ENCODE measurements around the gene SUB1.

Gene SUB1

DNA sequence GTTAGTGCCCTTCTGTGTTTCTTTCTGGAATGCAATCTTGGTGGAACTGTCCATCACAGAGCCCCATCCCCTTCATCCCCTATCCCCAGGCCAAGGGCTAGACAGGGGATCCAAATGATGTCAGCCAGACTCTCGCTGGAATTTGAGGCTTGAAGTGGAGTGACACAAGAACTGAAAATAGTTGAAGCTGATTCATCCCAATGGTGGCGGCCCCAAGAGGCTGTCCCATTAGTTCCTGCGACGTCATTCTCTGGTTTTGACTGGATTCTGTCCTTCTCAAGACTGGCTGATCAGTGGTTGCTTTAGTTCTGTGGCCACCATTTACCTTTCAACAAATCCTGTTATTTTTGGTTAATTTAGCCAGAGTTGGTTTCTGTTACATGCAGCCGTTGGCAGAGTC is 59.9 kb downstream of the SUB1 start:
- TF ChIP-seq, protein P1, sequence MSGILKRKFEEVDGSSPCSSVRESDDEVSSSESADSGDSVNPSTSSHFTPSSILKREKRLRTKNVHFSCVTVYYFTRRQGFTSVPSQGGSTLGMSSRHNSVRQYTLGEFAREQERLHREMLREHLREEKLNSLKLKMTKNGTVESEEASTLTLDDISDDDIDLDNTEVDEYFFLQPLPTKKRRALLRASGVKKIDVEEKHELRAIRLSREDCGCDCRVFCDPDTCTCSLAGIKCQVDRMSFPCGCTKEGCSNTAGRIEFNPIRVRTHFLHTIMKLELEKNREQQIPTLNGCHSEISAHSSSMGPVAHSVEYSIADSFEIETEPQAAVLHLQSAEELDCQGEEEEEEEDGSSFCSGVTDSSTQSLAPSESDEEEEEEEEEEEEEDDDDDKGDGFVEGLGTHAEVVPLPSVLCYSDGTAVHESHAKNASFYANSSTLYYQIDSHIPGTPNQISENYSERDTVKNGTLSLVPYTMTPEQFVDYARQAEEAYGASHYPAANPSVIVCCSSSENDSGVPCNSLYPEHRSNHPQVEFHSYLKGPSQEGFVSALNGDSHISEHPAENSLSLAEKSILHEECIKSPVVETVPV (CRISPR knock-in tag; IDR thresholded peaks at IDR 0.05), result no peak
- ATAC-seq, result no peak

DNA sequence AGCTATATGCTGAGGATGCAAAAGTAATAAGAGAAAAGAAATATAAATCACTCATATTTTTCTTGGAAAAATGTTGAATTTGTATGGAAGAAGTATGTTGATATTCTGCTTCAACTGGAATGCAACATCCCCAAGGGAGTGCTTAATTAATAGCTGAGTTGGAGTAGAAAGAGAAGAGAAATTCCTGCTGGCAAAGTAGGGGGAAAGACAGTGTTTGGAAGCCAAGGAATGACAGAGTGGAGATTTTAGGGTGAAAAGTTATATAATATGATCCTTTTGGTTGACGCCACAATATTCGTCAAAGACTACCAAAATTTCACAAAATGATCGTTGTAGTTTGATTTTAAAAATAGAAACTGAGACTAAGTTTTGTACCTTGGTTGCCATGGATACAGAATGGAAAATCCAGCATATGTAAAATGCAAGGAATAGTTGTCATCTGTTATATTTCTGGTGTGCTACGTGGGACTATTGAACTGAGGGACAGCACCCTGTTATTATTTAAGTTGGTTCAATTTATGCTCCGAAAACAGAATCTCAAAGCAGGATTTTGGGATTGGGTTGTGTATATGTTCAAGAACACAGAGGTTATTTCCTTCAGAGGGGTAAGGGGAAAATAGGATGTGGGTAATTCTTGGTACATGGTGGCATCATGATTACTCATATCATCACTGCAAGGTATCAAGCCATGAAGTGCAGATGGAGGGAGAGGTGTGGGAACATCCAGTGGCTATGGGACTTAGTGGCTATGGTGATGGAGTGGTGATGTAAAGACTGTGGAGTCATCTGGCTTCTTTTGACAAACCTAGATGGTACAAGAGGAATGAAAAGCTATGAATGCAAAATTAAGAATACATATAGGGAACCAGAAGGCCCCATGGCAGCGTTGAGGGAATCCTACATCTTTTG is 61.0 kb downstream of the SUB1 start:
- no peak for ATAC-seq

GRCh38 chr5:32651088-32651487 is 65.7 kb downstream of the SUB1 start:
- TF ChIP-seq RARB (CRISPR knock-in tag; IDR thresholded peaks at IDR 0.05) (no peak), TOX (CRISPR knock-in tag; IDR thresholded peaks at IDR 0.05; ENCODE audit: borderline replicate concordance) (no peak), BACH2 (CRISPR knock-in tag; IDR thresholded peaks at IDR 0.05; ENCODE audit: borderline replicate concordance) (no peak), ZNF8 (CRISPR knock-in tag; IDR thresholded peaks at IDR 0.05) (no peak), ESRRG (CRISPR knock-in tag; IDR thresholded peaks at IDR 0.05) (no peak), OSR1 (CRISPR knock-in tag; IDR thresholded peaks at IDR 0.05) (no peak), ZNF70 (CRISPR knock-in tag; IDR thresholded peaks at IDR 0.05) (no peak), ZFP3 (CRISPR knock-in tag; IDR thresholded peaks at IDR 0.05) (no peak), PATZ1 (CRISPR knock-in tag; IDR thresholded peaks at IDR 0.05; ENCODE audit: borderline replicate concordance) (no peak), ISL1 (CRISPR knock-in tag; IDR thresholded peaks at IDR 0.05) (no peak), PPARA (CRISPR knock-in tag; IDR thresholded peaks at IDR 0.05; ENCODE audit: borderline replicate concordance) (no peak), CSDC2 (CRISPR knock-in tag; IDR thresholded peaks at IDR 0.05) (no peak), ZFP30 (CRISPR knock-in tag; IDR thresholded peaks at IDR 0.05) (no peak)
- TF ChIP-seq, protein P2, sequence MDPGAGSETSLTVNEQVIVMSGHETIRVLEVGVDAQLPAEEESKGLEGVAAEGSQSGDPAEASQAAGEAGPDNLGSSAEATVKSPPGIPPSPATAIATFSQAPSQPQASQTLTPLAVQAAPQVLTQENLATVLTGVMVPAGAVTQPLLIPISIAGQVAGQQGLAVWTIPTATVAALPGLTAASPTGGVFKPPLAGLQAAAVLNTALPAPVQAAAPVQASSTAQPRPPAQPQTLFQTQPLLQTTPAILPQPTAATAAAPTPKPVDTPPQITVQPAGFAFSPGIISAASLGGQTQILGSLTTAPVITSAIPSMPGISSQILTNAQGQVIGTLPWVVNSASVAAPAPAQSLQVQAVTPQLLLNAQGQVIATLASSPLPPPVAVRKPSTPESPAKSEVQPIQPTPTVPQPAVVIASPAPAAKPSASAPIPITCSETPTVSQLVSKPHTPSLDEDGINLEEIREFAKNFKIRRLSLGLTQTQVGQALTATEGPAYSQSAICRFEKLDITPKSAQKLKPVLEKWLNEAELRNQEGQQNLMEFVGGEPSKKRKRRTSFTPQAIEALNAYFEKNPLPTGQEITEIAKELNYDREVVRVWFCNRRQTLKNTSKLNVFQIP (CRISPR knock-in tag; IDR thresholded peaks at IDR 0.05; ENCODE audit: borderline replicate concordance, low read depth), result no peak
- TF ChIP-seq, protein P1 (CRISPR knock-in tag; IDR thresholded peaks at IDR 0.05), result no peak
- no peak for ATAC-seq

More for the DNA sequence above, 61.0 kb downstream of the SUB1 start:
- TF ChIP-seq ESRRG (CRISPR knock-in tag; IDR thresholded peaks at IDR 0.05) (no peak), PATZ1 (CRISPR knock-in tag; IDR thresholded peaks at IDR 0.05; ENCODE audit: borderline replicate concordance) (no peak), ZNF8 (CRISPR knock-in tag; IDR thresholded peaks at IDR 0.05) (no peak), TCF4 (CRISPR knock-in tag; IDR thresholded peaks at IDR 0.05; ENCODE audit: borderline replicate concordance) (no peak)
- TF ChIP-seq, protein P3, sequence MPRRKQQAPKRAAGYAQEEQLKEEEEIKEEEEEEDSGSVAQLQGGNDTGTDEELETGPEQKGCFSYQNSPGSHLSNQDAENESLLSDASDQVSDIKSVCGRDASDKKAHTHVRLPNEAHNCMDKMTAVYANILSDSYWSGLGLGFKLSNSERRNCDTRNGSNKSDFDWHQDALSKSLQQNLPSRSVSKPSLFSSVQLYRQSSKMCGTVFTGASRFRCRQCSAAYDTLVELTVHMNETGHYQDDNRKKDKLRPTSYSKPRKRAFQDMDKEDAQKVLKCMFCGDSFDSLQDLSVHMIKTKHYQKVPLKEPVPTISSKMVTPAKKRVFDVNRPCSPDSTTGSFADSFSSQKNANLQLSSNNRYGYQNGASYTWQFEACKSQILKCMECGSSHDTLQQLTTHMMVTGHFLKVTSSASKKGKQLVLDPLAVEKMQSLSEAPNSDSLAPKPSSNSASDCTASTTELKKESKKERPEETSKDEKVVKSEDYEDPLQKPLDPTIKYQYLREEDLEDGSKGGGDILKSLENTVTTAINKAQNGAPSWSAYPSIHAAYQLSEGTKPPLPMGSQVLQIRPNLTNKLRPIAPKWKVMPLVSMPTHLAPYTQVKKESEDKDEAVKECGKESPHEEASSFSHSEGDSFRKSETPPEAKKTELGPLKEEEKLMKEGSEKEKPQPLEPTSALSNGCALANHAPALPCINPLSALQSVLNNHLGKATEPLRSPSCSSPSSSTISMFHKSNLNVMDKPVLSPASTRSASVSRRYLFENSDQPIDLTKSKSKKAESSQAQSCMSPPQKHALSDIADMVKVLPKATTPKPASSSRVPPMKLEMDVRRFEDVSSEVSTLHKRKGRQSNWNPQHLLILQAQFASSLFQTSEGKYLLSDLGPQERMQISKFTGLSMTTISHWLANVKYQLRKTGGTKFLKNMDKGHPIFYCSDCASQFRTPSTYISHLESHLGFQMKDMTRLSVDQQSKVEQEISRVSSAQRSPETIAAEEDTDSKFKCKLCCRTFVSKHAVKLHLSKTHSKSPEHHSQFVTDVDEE (CRISPR knock-in tag; IDR thresholded peaks at IDR 0.05), result no peak
- TF ChIP-seq, protein P1 (CRISPR knock-in tag; IDR thresholded peaks at IDR 0.05), result no peak
